Type B pancreatic cell (in vitro differentiated cells): ENCODE data around the gene LEPR. TPM values are rescaled to one million over a fixed set of nuclear protein-coding genes. Genes with fewer than 3 reads are reported as not detected.
"Not testable (repeated sequence)": the region's sequence is repeated elsewhere in the genome, so short reads cannot be mapped to it uniquely, and the experiment has no call there.

Source experiments
- DNase-seq: peaks from one replicate; pipeline ENCODE4 v3.0.0; 2021; ENCODE audit warnings: mixed read lengths; ENCODE audit not compliant: unreplicated experiment; ENCODE audit errors: extremely low spot score
- H3K27ac Mint-ChIP-seq: 2 replicates; pipeline ENCODE4 v1.8.0; 2021; ENCODE audit warnings: mild to moderate bottlenecking, mixed read lengths
- H3K27me3 Mint-ChIP-seq: 2 replicates; pipeline ENCODE4 v1.8.0; 2021; ENCODE audit warnings: mixed read lengths
- H3K36me3 Mint-ChIP-seq: 2 replicates; pipeline ENCODE4 v1.8.0; 2021; ENCODE audit warnings: mixed read lengths
- H3K4me1 Mint-ChIP-seq: one replicate; pipeline ENCODE4 v1.8.0; 2021; ENCODE audit warnings: mixed read lengths; ENCODE audit not compliant: unreplicated experiment
- H3K4me3 Mint-ChIP-seq: 2 replicates; pipeline ENCODE4 v1.8.0; 2021; ENCODE audit warnings: mild to moderate bottlenecking, mixed read lengths
- H3K9me3 Mint-ChIP-seq: 2 replicates; pipeline ENCODE4 v1.8.0; 2021; ENCODE audit warnings: mixed read lengths
- total RNA-seq: library from RNA; stranded (reverse); gene quantifications from 2 replicates; pipeline ENCODE4 v1.2.1, GENCODE V29; 2021; ENCODE audit warnings: low replicate concordance
- TF ChIP-seq, protein P1 (sequence below): fragments of 200-600 bp; sonication (generic); conservative IDR thresholded peaks from 2 replicates; pipeline ENCODE4 v1.5.0; 2021; ENCODE audit warnings: antibody characterized with exemption, mild to moderate bottlenecking

The LEPR gene
- total RNA-seq, 1 donor from 2014 or later: 5.4 TPM

DNA sequence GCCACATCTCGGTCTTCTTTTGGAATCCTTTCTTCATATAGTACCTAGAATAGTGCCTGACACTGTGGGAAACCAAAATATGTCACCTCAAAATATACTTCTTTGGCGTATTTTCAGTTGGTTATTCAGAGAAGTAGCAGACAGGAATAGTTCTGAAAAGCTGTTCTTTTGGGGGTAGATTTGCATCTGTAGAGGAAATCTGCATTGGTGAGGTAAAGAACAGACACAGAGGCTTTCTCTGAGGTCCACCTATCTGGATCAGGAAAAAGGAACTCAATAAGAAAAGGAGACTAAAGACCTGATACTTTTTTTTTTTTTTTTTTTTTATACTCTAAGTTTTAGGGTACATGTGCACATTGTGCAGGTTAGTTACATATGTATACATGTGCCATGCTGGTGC lies 23.2 kb downstream of the LEPR start:
- no peak overlapping the region for H3K4me3 Mint-ChIP-seq
- H3K36me3 Mint-ChIP-seq: no peaks in the 10 kb centered on the region
- no peaks in the 10 kb centered on the region for H3K9me3 Mint-ChIP-seq
- no peak overlapping the region for H3K27ac Mint-ChIP-seq
- peaks cover 6% of the 10 kb centered on the region for H3K4me1 Mint-ChIP-seq
- H3K27me3 Mint-ChIP-seq: no peaks in the 10 kb centered on the region
- DNase-seq: no peak
- TF ChIP-seq, protein P1, sequence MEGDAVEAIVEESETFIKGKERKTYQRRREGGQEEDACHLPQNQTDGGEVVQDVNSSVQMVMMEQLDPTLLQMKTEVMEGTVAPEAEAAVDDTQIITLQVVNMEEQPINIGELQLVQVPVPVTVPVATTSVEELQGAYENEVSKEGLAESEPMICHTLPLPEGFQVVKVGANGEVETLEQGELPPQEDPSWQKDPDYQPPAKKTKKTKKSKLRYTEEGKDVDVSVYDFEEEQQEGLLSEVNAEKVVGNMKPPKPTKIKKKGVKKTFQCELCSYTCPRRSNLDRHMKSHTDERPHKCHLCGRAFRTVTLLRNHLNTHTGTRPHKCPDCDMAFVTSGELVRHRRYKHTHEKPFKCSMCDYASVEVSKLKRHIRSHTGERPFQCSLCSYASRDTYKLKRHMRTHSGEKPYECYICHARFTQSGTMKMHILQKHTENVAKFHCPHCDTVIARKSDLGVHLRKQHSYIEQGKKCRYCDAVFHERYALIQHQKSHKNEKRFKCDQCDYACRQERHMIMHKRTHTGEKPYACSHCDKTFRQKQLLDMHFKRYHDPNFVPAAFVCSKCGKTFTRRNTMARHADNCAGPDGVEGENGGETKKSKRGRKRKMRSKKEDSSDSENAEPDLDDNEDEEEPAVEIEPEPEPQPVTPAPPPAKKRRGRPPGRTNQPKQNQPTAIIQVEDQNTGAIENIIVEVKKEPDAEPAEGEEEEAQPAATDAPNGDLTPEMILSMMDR: no peak

DNA sequence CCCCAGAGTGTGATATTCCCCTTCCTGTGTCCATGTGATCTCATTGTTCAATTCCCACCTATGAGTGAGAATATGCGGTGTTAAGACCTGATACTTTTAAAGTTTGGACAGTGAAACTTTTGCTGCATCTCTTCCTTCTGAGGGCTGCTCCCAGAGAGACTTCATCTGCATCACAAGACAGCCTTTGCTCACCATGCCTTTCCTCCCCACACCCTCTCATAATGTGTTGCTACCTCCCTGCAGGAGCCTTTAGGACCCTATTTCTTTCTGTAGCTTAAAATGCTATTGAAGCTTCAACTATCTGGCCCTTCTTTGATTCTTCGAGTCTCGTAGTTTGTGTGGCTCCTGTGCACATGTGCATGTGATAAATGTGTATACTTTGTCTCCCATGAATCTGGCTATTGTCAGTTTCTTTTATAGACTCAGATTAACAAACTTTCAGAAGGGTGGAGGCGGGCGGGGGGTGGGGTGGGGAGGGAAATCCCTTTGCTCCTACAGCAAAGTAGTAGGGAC lies 23.7 kb downstream of the LEPR start:
- no peak overlapping the region for H3K4me3 Mint-ChIP-seq
- peaks cover 6% of the 10 kb centered on the region for H3K4me1 Mint-ChIP-seq
- H3K36me3 Mint-ChIP-seq: no peaks in the 10 kb centered on the region
- DNase-seq: no peak
- no peak overlapping the region for H3K27ac Mint-ChIP-seq
- H3K9me3 Mint-ChIP-seq: no peaks in the 10 kb centered on the region
- TF ChIP-seq, protein P1: no peak
- H3K27me3 Mint-ChIP-seq: no peaks in the 10 kb centered on the region

DNA sequence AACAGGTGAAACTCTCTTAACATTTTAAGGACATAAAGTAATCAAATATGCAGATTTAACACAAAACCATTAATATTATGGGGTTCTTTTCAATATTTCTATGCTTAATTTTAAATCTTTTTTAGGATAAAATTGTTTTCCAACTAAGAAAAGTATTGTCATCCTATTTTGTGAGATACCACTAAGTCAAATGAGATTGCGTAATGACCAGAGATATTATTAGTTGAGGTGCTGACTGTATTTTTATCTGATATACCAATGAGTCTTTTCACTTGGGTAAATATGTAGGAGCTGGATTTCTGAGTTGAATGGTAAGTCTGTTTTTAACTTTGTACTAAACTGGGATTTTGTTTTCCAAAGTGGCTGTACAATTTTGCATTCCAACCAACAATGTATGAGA lies 25.4 kb downstream of the LEPR start:
- no peaks in the 10 kb centered on the region for H3K9me3 Mint-ChIP-seq
- TF ChIP-seq, protein P1: no peak
- DNase-seq: no peak
- H3K4me3 Mint-ChIP-seq: no peak overlapping the region
- no peaks in the 10 kb centered on the region for H3K27me3 Mint-ChIP-seq
- peaks cover 6% of the 10 kb centered on the region for H3K4me1 Mint-ChIP-seq
- no peaks in the 10 kb centered on the region for H3K36me3 Mint-ChIP-seq
- H3K27ac Mint-ChIP-seq: no peak overlapping the region

DNA sequence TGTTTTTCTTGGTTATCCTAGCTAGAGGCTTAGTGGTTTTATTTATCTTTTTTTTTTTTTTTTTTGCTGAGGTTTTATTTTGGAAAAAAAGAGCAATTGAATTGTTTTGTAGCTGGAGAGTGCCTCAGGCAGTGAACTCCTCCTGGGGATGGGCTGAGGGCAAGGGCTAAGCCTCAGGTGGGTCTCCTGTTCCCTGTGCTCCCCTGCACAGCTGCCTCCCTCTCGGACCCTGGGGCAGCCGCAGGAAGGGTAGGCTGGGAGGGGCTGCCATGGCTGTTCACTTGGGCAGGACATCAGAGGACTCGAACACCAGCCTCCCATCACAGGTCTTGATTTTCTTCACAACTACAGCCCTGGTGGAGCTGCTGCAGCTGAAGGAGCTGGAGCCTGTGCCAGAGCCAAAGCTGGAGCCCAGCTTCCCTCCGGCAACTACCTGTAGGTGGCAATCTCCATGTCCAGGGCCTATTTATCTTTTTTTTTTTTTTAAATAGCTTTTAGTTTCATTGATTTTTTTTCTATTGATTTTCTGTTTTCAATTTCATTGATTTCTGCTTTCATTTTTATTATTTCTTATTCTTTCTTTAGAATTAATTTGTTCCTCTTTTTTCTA lies 28.9 kb downstream of the LEPR start:
- DNase-seq: no peak

DNA sequence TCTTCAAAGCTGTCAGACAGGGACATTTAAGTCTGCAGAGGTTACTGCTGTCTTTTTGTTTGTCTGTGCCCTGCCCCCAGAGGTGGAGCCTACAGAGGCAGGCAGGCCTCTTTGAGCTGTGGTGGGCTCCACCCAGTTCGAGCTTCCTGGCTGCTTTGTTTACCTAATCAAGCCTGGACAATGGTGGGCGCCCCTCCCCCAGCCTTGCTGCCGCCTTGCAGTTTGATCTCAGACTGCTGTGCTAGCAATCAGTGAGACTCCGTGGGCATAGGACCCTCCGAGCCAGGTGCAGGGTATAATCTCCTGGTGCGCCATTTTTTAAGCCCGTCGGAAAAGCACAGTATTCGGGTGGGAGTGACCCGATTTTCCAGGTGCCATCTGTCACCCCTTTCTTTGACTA lies 35.2 kb downstream of the LEPR start:
- H3K4me1 Mint-ChIP-seq, DNase-seq, H3K27ac Mint-ChIP-seq, H3K36me3 Mint-ChIP-seq, H3K4me3 Mint-ChIP-seq, H3K27me3 Mint-ChIP-seq, H3K9me3 Mint-ChIP-seq: not testable (repeated sequence)

More for the DNA sequence above, 28.9 kb downstream of the LEPR start:
- Mint-ChIP-seq H3K4me1 (no peaks in the 10 kb centered on the region), H3K27ac (no peak overlapping the region), H3K4me3 (no peak overlapping the region), H3K27me3 (no peaks in the 10 kb centered on the region), H3K9me3 (no peaks in the 10 kb centered on the region), H3K36me3 (no peaks in the 10 kb centered on the region)
- TF ChIP-seq, protein P1: peak; percentile 17

DNA sequence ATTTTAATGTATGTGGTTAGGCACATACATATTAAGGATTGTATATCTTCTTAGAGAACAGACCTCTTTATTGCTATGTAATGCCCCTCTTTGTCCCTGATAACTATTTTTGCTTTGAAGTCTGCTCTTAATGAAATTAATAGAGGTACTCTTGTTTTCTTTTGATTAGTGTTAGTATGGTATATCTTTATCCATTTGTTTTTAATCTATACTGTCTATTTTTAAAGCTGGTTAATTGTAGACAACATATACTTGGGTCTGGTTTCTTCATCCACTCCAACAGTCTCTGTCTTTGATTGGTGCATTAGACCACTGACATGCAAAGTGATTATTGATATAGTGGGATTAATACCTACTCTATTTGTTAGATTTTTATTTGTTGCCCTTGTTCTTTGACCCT lies 36.0 kb downstream of the LEPR start:
- H3K4me3 Mint-ChIP-seq: no peak overlapping the region
- H3K27ac Mint-ChIP-seq: no peak overlapping the region
- TF ChIP-seq, protein P1: no peak
- H3K4me1 Mint-ChIP-seq: no peaks in the 10 kb centered on the region
- DNase-seq: no peak
- no peaks in the 10 kb centered on the region for H3K9me3 Mint-ChIP-seq
- peaks cover 4% of the 10 kb centered on the region for H3K36me3 Mint-ChIP-seq
- no peaks in the 10 kb centered on the region for H3K27me3 Mint-ChIP-seq
